Nephron progenitor cell (in vitro differentiated cells): Measurements from ENCODE around the gene PTGIR.

ENCODE experiments used
- DNase-seq: peaks from one replicate; pipeline ENCODE4 v3.0.0; 2021
- H3K27ac Mint-ChIP-seq: 2 replicates; pipeline ENCODE4 v1.8.0; 2021; ENCODE audit warnings: mild to moderate bottlenecking, moderate library complexity, mixed read lengths
- H3K27me3 Mint-ChIP-seq: 2 replicates; pipeline ENCODE4 v1.8.0; 2021; ENCODE audit warnings: mild to moderate bottlenecking, low read depth, mixed read lengths; ENCODE audit not compliant: poor library complexity
- H3K36me3 Mint-ChIP-seq: 2 replicates; pipeline ENCODE4 v1.8.0; 2021; ENCODE audit warnings: low read depth, mixed read lengths
- H3K4me1 Mint-ChIP-seq: 2 replicates; pipeline ENCODE4 v1.8.0; 2021; ENCODE audit warnings: mixed read lengths
- H3K4me3 Mint-ChIP-seq: 2 replicates; pipeline ENCODE4 v1.8.0; 2021; ENCODE audit warnings: mild to moderate bottlenecking, moderate library complexity, mixed read lengths
- H3K9me3 Mint-ChIP-seq: 2 replicates; pipeline ENCODE4 v1.8.0; 2021; ENCODE audit warnings: mild to moderate bottlenecking, moderate library complexity, mixed read lengths
- CTCF ChIP-seq: fragments of 200-600 bp; sonication (generic); IDR thresholded peaks from 2 replicates; pipeline ENCODE4 v1.5.0; 2021; ENCODE audit warnings: antibody characterized with exemption

Gene PTGIR

DNA sequence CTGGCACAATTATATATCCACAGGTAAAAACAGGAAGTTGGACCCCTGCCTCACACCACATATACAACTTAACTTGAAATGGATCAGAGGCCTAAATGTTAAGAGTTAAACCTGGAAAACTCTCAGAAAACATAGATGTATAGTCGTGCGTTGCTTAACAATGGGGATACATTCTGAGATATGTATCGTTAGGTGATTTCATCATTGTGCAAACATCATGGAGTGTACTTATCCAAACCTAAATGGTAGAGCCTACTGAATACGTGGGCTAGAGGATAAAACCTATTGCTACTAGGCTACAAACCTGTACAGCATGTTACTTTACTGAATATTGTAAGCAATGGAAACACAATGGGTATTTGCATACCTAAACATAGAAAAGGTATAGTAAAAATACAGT lies 38.6 kb downstream of the PTGIR start:
- H3K36me3 Mint-ChIP-seq, result no peaks in the 10 kb centered on the region
- H3K9me3 Mint-ChIP-seq, result peaks cover 7% of the 10 kb centered on the region
- no peak overlapping the region for H3K4me3 Mint-ChIP-seq
- H3K27ac Mint-ChIP-seq, result no peak overlapping the region
- peaks cover 35% of the 10 kb centered on the region for H3K27me3 Mint-ChIP-seq
- no peaks in the 10 kb centered on the region for H3K4me1 Mint-ChIP-seq
- no peak for DNase-seq
- no peak for TF ChIP-seq CTCF

DNA sequence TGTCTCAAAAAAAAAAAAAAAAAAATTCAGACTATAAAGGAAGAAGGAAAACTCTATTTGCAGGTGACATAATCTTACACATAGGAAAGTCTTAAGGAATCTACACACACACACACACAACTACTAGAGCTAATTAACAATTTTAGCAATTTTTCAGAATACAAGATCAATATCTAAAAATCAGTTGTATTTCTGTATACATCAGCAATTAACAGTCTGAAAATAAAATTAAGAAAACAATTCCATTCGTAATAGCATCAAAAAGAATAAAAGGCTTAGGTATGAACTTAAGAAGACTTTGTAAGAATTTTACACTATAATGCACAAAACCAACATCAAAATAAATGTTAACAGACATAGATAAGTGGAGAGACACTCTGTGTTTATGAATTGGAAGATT lies 39.4 kb downstream of the PTGIR start:
- no peaks in the 10 kb centered on the region for H3K36me3 Mint-ChIP-seq
- no peak for DNase-seq
- H3K4me1 Mint-ChIP-seq, result no peaks in the 10 kb centered on the region
- H3K4me3 Mint-ChIP-seq, result no peak overlapping the region
- peaks cover 40% of the 10 kb centered on the region for H3K27me3 Mint-ChIP-seq
- no peak overlapping the region for H3K27ac Mint-ChIP-seq
- H3K9me3 Mint-ChIP-seq, result peaks cover 7% of the 10 kb centered on the region
- TF ChIP-seq CTCF, result no peak

GRCh38 chr19:46580247-46580646 lies 44.6 kb downstream of the PTGIR start:
- Mint-ChIP-seq H3K9me3 (peaks cover 7% of the 10 kb centered on the region), H3K36me3 (no peaks in the 10 kb centered on the region), H3K4me3 (no peak overlapping the region), H3K27me3 (peaks cover 44% of the 10 kb centered on the region), H3K27ac (no peak overlapping the region), H3K4me1 (no peaks in the 10 kb centered on the region)
- TF ChIP-seq CTCF, result no peak
- DNase-seq, result no peak

GRCh38 chr19:46579361-46579879 lies 45.5 kb downstream of the PTGIR start:
- peak; percentile 55 for TF ChIP-seq CTCF
- H3K4me1 Mint-ChIP-seq, result peaks cover 3% of the 10 kb centered on the region
- no peak overlapping the region for H3K27ac Mint-ChIP-seq
- DNase-seq, result peak; percentile 58
- peaks cover 7% of the 10 kb centered on the region for H3K9me3 Mint-ChIP-seq
- H3K36me3 Mint-ChIP-seq, result no peaks in the 10 kb centered on the region
- H3K4me3 Mint-ChIP-seq, result no peak overlapping the region
- peaks cover 40% of the 10 kb centered on the region for H3K27me3 Mint-ChIP-seq

DNA sequence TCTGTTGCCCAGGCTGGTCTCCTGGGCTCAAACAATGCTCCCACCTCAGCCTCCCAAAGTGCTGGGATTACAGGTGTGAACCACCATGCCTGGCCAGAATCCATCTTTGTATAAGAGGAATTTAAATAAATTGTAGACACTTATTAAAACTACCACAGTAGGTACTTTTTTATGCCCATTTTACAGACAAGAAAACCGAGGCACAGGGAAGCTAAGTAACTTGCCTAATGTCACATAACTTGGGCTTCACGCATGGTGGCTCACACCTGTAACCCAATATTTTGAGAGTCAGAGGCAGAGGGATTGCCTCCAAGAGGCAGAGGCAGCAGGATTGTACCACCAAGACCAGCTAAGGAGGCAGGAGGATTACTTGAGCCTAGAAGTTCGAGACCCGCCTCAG lies 46.4 kb downstream of the PTGIR start:
- Mint-ChIP-seq H3K36me3 (no peaks in the 10 kb centered on the region), H3K27ac (no peak overlapping the region), H3K9me3 (peaks cover 7% of the 10 kb centered on the region), H3K4me3 (no peak overlapping the region), H3K27me3 (peaks cover 39% of the 10 kb centered on the region), H3K4me1 (peaks cover 7% of the 10 kb centered on the region)
- no peak for TF ChIP-seq CTCF
- DNase-seq, result no peak

DNA sequence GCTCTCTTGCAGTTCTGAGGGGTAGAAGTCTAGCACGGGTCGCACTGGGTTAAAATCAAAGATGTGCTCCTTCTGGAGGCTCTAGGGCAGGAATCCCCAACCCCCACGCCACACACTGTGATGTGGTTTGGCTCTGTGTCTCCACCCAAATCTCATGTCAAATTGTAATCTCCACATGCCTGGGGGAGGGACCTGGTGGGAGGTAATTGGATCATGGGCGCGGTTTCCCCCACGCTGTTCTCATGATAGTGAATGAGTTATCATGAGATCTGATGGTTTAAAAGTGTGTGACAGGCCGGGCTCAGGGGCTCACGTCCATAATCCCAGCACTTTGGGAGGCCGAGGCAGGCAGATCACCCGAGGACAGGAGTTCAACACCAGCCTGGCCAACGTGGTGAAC lies 50.4 kb downstream of the PTGIR start:
- Mint-ChIP-seq H3K4me3 (no peak overlapping the region), H3K27me3 (peaks cover 27% of the 10 kb centered on the region), H3K9me3 (peaks cover 5% of the 10 kb centered on the region), H3K4me1 (peaks cover 7% of the 10 kb centered on the region), H3K27ac (peak overlapping the region; percentile 14), H3K36me3 (no peaks in the 10 kb centered on the region)
- no peak for TF ChIP-seq CTCF
- no peak for DNase-seq
